GM18502 (cell line): ENCODE data around the gene VEGFD.

ENCODE experiments used
- ATAC-seq: cut with Tn5 transposase; IDR thresholded peaks from one replicate; pipeline ENCODE4 v1.9.1; 2021; ENCODE audit warnings: mild to moderate bottlenecking; ENCODE audit not compliant: unreplicated experiment, poor library complexity

Gene VEGFD

DNA sequence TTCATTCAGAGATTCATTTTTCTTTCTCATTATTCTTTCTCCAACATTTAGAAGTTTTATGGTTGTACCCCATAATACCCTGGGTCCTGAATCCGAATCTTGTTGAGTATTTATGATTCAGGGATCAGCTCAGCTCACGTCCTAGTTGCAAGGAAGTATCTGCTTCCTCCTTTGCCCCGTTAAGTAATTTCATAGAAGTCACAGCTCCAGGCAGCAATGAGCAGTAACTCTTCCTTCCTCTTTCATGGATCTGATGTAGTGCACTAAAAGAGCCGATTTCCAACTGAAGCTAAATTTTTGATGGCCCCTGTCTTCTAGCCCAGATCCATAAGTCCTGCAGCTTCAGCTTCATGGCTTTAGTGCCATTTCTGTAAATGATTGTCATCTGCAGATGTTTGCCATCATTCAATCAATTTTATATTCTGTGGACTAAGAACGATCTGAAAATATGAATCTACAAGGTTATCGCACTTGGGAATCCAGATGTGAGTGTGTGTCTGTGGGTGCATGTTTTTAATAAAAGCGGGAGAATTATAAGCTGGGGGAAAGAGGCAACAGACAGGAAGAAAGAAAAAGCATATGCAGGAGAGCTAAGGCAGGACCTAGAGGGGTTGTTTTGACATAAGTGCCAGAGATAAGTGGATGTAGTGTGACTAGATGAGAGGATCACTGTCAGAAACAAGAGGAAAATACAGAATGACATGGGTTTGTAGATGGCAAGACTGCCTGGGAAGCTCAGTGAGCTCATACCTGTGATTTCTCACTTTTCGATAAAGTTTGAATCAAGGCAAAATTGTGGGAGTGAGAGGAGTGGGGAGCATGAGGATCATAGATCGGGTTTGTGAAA lies 17.5 kb downstream of the VEGFD start:
- ATAC-seq = no peak

DNA sequence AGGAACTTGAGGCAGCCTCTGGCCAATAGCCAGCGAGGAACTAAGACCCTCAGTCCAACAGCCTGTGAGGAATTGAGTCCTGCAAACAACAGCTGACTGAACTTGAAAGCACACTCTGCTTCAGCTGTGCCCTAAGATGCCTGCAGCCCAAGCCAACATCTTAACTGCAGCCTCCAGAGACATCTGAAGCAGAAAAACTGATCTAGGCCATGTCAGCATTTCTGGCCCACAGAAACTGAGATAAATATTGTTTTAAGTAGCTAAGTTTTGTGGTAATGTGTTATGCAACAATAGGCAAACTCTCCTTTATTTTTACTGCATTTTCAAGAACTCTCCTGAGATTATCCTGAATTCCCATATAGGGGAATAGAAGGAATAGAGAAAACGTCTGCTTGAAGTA lies 24.5 kb downstream of the VEGFD start:
- ATAC-seq = no peak

DNA sequence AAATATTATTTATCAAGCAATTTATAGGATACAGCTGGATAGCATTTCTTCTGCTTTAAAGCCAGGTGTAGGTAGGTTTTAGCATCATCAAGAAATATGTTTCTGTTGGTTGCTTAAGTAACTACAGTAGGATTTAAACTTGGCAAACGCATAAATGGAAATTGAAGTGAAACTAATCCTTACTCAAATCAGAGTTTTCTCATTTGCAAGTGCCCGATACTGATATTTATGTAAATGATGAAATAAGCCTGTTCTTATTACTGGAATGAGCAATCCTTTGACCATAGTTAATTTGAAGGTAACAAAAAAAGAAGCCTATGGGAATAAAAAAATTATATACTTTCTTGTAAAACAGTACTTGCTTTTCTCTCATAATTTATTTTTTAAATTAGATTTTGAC lies 25.7 kb downstream of the VEGFD start:
- ATAC-seq = peak; percentile 63

DNA sequence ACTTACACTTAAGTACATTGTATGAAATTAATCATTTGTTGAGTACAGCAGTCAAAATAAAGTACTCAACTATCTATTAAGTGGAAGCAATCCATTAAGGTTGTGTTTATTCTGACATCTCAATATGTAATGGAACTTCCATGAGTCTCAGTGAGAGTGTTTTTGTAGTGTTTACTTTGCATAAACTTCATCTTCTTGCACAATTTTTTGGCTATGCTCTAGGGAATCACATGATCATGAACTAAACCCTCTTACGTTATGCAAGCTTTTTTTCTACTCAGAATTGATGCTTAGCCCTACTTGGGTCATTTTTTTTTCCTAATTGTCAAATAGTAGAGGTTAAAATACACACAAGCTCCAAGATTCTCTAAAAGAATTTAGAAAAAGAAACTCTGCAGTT lies 27.8 kb downstream of the VEGFD start:
- no peak for ATAC-seq

DNA sequence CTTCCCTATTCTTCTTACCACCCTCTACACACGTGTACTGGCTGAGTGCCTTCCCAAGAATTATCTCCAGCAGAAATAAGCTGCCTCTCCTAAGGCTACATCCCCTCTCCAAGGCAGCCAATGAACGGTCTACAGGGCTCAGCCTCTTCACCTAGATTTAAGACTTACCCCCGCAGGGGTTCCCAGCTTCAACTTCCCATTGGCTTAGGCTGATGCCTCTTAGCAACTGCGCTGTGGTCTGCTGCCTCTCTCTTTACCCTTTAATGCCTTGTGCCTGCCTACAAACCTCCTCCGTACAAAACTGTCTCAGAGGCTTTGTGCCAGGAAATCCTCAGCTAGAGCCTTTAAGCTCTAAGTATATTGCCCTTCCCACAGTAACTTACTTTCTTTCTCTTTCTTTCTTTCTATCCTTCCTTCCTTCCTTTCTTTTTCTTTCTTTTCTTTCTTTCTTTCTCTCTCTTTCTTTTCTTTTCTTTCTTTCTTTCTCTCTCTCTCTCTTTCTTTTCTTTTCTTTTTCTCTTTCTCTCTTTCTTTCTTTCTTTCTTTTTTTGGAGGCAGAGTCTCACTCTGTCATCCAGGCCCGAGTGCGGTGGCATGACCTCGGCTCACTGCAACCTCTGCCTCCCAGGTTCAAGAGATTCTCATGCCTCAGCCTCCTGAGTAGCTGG lies 33.8 kb downstream of the VEGFD start:
- no peak for ATAC-seq

DNA sequence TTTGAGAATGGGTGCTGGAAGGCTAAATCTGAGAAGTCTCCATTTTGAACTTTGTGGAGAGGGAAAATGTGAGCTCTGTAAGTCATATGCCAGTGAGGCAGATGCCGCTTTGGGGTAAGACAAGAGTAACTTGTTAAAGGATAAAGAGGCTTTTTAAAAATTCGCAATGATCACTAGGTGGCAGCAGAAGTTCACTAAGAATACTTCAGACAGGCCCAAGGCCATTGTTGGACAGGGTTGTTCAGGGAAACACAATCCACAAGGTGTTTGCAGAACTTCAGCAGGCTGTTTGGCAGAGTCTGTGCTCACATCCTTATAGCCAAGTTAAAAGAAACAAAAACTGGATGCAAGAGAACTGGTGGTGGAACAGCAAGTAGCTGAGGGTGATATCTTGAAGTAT lies 35.2 kb downstream of the VEGFD start:
- ATAC-seq = peak; percentile 63

DNA sequence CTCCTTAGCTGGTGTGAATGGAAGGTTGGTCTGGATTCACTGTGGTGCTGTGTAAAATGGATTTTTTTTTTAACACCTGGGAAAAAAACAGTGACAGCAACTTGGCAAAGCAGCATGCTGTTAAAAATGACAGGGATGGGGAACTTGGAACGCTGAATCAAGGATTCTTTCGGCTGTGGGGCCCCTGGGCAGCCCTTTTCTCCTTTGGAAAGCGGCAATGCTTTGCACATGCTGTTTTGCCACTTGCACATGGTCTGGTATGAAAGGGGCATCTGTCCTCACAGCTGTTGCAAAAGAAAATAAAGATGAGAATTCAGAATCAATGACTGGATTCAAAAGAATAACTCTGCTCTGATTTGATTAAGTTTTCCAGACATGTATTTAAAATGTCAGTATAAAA lies 38.2 kb downstream of the VEGFD start:
- ATAC-seq = no peak

DNA sequence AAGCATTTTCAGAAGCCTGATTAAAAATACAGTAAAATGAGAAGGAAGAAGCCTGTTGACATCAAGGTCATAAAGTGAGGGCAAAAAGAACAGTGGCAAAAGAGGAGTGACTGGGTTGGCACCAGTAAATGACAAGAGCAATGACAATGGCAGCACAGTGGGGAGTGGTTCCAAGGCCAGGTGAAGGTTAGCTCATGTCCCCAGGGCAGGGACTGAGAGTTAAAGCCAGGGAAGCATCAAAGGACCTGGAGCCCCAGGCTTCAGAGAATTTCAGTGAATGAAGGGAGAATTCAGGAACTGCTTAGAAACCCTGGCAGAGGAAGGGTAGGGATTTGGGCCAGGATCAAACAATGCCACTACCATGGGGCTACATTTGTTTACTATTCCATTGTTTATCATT lies 40.1 kb downstream of the VEGFD start:
- no peak for ATAC-seq

DNA sequence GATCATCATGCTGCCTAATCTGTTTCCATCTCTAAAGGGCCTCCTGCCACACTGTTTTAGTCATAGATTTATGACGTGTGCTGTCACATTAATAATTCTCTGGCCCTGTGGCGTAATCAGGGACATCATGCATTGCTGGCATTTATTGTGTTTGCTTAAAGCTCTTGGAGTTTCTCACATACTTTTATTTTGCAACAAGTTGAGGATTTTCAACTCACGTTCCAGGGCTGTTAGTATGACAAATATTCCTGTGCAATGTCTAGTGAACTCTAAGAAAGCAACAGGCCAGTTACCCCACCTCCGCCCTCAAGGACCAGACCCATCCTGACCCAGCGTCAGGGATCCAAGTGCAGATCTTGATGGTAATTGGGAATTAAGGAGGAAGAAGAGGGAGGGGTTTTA lies 41.1 kb downstream of the VEGFD start:
- no peak for ATAC-seq

DNA sequence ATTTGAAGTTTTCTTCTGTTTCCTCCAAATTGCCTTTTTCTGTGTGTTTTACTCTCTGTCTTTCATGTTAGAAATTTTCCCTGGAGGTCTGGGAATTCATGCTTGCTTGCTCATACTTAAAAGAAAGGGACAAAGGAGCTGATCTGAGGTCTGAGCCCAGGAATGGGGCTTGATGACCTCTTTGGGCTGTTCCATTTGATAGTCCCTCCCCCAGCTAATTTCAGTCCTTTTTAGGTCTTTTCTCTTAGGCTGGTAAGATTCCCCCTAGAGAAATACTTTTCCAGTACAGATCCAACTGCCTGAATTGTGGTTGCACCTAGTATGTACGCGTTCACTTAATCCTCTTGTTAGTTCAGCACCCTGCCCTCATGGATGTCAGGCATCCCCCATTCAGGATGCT lies 43.3 kb downstream of the VEGFD start:
- ATAC-seq = no peak

DNA sequence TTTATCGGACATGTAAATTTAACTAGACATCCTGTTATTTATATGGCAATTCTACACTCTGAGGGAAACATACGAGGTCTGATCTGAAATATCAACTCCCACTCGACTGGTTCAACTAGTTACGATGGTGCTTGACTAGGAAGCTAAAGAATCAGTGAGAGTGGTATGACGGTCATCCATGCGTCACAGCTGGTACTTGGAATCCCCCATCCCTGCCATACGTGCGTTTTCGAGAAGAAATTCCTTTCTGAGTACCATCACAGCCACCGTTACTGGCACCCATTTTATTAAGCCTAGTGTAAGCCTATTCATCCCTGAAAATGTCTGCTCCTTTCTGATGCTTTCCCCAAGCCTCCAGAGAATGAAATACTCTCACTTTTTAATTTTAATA lies 48.2 kb downstream of the VEGFD start:
- no peak for ATAC-seq

DNA sequence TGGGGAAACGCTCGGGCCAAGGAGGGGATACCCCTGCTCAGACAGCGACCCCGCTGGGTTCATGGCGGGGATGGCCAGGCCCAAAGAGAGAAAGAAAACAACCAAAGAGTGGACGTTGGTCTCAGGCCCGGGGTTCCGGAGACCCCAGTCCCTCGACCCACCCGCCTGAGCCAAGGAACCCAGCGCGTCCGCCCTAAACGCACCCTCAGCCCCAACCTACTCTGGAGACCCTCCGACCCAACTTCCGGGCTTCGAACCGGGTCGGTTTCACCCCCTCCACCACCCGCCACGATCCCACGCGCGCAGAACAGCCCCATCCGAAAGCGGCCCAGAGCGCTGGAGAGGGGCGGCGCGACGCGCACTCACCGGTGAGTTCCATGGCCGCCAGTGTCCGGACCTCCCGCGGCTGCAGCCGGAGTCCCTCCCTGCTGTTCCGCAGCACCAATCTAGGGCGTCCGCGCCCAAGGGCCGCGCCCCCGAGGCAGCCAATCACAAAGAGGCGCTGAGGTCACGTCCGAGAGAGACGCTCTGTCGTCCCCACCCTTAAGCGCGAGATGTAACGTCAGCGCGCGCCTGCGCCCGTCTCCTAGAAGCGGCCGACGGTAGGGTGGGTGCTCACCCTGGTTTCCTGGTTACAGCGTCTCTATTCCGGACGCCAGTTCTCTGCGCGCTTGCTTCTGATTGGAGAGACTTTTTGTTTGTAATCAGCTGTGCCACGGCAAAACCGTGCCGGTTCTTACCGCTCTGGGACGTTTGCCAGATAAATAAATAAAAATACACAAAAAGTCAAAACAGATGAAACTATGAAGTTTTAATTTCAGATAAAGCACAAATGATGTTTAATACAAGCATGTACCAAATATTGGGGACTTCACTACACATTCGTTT lies 48.8 kb downstream of the VEGFD start, which contains the start of gene PIGA:
TSS of gene PIGA (minus strand) at position 389 of the 888 bp plus-strand sequence. CDS start 3,593 bp downstream, outside the sequence.
- ATAC-seq = peak; percentile 98

DNA sequence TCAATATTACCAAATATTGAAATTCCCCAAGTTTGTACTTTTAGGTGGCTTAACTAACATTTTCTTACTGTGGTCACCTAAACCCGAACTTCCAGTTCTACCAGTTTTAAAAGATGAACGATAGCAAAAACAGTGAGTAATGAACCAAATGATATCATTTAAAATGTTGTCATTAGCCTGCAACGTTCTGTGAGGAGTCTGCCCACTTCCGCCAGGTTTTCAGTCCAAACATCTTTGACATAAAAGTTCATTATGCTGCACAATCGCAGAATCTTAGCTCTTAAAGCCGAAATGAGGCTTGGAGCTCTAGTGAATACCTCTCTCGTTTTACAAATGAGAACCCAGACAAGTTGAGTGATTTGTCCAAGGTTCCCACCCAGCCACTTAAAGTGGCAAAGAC lies 49.7 kb downstream of the VEGFD start:
- ATAC-seq = no peak

DNA sequence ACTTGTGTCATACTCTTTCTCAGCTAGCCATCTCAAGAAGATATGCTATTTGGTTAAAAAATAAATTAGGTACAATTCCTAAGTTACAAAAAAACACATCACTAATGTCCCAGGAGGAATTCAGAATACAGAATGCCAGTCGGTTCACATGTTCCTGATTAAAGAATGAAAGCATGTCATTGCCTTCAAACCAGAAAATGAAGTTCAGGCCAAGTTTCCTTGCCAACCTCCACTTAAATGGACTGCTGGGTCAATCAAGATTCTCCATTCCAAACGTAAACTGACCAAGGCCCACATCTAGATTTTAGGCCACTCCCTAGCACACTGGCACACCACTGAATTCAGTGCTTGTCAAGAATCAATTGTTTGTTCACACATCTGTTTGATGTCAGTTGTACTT lies 55.4 kb downstream of the VEGFD start:
- no peak for ATAC-seq

DNA sequence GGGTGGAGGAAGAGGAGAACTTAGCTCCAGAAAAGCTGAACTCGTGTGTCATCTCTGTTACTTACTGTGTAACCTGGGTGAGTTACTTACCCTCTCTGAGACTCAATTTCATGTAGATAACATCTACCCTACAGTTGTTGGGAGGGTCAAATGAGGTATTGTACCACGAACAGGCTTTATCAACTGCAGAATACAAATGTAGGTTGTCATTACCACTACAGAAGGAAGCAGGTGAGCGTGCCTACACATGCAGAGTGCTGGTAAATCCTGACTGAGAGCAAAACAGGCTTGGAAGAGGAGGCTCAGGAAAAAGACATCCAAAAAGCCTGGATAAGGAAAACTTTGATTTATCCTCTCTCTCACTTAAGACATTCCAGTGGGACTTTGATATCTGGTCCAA lies 56.1 kb downstream of the VEGFD start:
- ATAC-seq = no peak

DNA sequence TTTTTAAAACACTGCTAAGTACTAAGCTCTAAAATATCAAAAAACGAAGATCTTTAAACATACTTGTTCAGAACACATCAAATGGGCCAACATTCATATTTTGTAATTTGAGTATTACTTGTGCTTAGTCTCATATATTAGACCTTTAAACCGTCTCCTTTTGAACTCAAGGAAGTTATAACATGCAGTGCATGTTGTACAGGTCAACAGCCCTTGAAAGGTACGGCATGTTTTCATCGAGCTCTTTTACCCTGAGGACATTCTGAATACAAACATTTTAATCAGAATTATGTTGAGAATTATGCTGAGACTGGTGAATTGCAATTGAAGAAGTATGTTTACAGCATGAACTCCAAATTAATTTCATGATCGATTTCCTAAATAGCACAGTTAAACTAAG lies 61.7 kb downstream of the VEGFD start:
- no peak for ATAC-seq

DNA sequence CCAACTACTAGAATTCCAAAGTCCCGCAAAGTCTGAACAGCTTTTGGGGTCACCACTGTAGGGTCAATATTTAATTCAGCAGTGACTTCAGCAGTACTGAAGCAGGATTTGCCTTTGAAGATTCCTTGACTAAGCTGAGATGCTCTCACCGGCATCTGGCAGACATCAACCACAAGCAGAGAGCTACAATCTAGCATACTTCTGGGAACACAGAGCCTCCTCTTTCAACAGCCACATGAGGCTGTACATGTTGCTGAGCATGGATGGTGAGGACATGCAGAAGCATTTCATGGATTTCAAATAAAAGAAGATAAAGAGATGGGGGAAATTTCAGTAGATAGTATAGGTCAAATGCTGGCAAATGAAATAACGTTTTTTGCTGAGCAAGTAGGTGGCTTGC lies 62.1 kb downstream of the VEGFD start:
- no peak for ATAC-seq

DNA sequence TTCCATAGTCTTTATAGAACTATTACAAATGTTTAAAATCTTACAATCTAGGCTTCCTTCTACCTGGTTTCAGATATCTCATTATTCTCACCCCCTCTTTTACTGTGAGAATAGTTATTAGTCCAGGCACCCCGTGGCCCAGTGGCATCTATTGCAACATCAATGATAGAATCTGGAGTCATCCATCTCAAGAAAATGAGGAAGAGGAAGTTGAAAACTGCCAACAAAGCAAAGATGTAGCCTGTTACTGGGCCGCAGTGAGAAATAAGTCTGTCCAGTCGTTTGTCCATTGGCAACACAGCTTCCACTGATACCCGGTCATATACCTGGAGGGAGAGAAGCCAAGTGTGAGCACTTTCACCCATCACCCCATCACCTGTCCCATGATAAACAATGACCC lies 62.8 kb downstream of the VEGFD start:
- ATAC-seq = no peak

DNA sequence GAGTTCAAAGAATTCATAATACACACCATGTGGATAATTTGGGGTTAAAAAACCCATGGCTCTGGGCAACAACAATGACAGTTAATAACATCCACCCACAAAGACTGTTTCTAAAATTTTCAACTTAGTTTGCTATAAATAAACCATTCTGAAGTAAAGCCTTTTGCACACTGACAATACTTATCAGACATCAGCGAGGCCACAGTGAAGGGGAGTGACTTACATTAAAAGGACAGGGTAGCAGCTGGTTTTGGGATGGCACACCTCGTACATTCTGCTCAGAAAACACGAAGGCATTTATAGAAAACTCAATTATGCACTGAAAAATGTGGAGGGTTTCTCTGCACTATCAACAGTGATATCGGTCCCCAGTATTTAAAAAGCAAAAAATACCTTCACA lies 63.9 kb downstream of the VEGFD start:
- ATAC-seq = no peak

DNA sequence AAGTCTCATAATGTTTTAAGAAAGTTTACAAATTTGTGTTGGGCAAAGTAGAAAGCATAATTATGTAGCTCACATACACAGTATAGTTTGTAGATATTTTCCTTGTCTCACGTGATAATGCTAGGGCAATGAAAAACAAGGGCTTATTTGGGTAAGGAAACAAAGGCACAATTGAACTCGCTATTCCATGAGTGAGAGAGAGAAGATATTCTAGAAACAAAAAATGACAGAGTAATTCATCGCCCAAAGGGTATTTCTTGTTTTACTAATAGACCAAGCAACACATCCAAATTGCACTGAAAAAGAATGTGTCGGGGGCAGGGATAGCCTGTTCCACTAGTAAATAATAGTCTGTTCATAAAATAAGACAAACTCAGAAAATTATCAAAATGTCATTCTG lies 65.1 kb downstream of the VEGFD start:
- no peak for ATAC-seq

DNA sequence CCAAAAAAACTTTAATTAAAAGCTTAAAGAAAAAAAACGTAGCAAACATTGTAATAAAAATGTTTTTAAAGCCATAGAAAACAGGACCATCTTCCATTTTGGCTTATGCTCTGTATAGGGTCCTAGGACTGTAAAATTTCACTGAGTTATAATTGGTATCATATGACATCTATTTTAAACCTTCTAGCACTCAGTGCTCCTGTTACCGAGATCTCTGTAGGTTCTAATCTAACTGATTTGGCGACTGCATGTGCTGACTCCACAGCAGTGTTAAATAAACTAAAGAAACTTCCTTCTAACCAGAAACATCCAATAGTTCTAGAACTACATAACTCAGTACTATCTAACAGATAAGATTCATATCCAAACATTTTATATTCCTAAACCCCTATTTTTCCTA lies 68.7 kb downstream of the VEGFD start, which contains the start of gene ASB11:
TSS of gene ASB11 (minus strand) at position 132 of the 400 bp plus-strand sequence. CDS start at position 97, 35 bp downstream.
- ATAC-seq = no peak
